ENCODE measurements around the gene ASIC2.

DNA sequence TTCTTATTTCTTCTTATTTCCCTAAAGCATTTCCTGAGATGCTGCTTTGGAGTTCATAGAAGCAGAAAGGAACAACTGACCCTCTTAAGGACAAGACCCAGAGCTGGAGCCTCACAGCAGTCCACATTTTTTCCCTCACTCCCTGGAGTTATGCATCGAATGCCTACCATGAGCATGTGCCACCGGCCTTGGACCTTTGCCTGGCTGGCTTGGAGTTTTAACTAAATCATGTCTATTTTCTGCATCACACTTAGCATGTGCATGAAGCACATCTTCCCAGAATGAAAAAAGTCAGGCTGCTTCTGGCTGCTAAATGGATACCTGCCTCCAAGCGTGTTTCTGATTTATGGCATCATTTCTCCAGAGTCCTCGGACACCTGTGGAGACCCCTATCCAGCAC lies 196.9 kb downstream of the ASIC2 start:
- TF ChIP-seq SUZ12 (IDR thresholded peaks at IDR 0.05) (no peak), BHLHE40 (IDR thresholded peaks at IDR 0.05; ENCODE audit: borderline replicate concordance) (no peak), FOXK2 (IDR thresholded peaks at IDR 0.05) (no peak), LEF1 (IDR thresholded peaks at IDR 0.05; ENCODE audit: borderline replicate concordance) (no peak), L3MBTL2 (conservative IDR thresholded peaks at IDR 0.05) (no peak), FOXA1 (IDR thresholded peaks at IDR 0.05) (no peak), ZNF384 (IDR thresholded peaks at IDR 0.05) (no peak)

Data from HEK293T (cell line).